ENCODE results near the gene FNDC11.
"Not testable (repeated sequence)": the region's sequence is repeated elsewhere in the genome, so short reads cannot be mapped to it uniquely, and the experiment has no call there.

FNDC11 gene

DNA sequence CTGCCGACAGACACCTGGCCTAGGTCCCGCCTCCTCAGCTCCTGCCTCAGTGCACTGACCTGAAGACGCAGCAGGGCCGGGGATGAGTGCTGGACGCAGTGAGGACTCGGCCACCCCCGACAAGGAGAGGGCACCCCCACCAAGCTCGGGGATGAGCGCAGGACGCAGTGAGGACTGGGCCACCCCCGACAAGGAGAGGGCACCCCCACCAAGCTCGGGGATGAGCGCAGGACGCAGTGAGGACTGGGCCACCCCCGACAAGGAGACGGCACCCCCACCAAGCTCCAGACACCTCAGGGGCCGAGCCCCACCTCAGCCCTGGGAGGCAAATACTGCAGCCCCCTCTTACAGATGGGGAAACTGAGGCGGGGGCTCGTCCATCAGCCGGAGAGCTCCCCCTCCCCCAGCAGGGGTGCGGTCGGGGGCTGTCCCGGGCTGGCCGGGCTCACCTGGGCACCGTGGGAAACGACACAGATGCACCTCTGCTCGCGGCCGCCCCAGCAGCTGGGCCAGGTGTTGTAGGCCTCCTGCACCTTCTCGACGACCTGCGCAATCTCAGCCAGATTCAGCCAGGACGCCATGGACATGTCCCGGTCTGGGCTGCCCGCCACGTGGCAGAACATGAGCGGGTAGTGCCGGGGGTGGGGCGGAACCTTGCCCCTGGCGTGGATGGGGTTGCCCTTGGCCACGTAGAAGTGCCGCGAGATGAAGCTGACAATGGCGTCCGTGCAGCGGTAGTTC is 12.6 kb downstream of the FNDC11 start:
- no peak for DNase-seq (ENCODE audit: low spot score)

DNA sequence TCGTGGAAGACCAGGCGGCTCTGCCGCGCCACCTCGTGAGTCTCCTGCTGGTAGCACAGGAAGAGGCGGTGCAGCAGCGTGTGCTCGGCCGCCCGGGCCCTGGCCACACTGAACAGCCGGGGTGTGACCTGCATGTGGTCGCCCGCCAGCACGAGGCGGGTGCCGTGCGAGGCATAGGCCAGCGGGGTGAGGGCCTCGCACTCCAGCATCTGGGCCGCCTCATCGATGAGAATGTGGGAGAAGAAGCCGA is 13.1 kb downstream of the FNDC11 start:
- DNase-seq (ENCODE audit: low spot score), result no peak

GRCh38 chr20:63567386-63568169 is 13.6 kb downstream of the FNDC11 start:
- DNase-seq (ENCODE audit: low spot score), result no peak

GRCh38 chr20:63568170-63568981 is 14.4 kb downstream of the FNDC11 start:
- DNase-seq (ENCODE audit: low spot score), result no peak

DNA sequence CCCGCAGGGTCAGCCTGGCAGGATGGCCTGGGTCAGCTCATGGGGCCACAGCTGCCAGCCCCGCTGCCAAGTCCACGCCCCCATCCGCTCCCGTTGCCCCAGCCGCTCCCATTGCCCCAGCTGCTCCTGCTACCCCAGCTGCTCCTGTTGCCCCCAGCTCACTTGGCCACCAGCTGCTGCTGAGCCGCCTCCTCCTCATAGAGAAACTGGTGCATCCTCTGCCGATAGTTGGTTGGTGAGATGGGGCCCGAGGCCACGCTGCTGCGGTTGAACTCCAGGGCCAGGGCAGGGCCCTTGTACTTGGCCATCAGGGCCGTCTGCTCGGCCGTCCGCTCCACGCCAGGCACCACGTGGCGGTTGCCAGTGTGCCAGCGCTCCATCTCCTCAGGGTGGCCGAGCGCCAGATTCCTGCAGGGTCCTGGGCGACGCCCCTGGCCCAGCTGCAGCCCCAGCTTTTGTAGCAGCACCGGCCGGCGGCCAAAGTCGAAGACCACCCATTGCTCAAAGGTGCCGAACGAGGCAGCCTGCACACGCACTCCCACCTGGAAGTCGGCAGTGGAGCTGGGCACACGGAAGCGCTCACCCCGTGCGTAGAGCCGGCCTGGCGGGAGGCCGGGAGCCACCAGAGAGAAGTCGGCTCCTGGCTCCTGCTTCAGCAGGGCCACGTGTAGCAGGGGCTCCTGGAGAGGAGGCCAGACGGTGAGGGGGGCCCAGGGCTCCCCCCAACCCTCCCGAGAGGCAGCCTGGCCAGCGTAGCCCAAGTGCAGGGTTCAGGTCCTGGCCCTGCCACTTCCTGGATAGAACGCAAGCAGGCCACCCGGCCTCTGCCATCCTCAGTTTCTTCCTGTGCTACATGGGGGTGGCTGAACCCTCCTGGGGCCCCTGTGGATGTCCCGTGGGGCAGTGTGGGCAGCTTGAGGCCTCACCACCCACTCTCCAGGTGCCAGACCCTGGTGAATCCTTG is 15.3 kb downstream of the FNDC11 start:
- no peak for DNase-seq (ENCODE audit: low spot score)

DNA sequence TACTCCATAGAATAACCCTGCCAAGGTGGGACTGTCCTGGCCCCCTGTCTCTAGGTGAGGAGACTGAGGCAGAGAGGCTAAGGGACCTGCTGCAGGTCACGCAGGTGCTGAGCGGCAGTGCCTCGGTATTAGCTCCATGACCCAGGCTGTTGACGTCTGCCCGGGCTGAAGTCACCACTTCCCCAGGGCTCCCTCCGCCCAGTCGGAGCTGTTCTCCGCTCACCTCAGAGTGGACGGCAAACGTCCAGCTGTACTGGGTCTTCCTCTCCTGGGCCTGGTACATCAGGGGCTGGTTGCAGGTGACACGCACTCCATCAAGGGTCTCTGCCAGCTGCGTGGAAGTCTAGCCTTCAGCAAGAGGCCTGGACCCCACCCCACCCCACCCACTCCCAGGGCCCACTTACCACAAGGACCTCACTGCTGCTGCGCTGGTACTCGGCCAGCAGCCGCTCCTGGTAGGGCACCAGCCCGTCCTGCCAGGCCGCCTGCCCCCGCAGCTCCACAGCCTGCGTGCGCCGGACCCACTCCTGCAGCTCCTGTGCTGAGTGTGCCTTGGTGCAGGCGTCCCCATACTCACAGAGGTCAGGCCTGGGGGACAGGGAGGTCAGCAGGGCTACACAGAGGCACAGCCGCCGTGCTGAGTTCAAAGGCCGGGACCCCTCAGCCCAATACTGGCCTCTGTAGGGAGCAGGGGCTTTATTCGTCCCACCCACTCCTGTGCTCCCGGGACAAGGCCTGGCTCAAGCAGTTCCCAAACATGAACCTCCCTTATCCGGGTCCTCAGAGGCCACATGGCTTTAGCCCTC is 16.5 kb downstream of the FNDC11 start:
- no peak for DNase-seq (ENCODE audit: low spot score)

DNA sequence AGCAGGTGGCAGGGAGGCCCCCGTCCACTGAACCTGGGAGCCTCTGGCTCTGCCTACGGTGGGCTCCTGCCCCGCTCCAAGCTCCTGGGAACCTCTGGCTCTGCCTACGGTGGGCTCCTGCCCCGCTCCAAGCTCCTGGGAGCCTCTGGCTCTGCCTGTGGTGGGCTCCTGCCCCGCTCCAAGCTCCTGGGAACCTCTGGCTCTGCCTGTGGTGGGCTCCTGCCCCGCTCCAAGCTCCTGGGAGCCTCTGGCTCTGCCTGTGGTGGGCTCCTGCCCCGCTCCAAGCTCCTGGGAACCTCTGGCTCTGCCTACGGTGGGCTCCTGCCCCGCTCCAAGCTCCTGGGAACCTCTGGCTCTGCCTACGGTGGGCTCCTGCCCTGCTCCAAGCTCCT is 17.1 kb downstream of the FNDC11 start:
- not testable (repeated sequence) for DNase-seq (ENCODE audit: low spot score)

DNA sequence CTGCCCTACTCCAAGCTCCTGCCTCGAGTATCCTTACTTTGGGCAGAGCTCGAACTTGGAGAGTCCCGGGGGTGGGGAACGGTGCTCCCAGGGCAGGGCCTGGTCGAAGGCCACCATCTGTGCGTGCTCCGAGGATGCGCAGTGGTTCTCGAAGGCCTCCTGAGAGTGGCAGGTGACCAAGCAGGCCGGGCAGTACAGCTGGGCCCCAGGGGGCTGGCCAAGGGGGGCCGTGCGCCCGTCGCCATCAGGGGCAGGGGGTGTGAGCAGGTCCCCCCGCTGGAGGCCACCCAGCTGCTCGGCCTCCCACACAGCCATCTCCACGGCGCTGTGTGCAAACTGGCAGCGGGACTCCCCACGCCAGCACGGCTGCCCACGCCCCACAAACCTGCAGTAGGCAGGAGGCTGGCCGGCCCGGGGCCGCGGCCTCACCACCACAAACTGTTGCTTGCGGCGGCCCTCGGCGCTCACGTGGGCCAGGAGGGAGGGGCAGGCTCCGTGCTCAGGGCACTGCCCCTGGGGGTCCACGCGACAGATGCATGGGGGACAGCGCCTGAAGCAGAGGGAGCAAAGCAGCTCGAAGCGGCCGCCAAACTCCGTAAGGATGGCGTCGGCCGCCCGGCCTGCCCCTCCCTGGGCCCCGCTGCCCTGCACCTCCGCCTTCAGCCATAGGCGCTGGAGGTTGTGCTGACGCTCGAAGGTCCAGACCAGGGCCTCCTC is 18.3 kb downstream of the FNDC11 start:
- DNase-seq (ENCODE audit: low spot score), result no peak

DNA sequence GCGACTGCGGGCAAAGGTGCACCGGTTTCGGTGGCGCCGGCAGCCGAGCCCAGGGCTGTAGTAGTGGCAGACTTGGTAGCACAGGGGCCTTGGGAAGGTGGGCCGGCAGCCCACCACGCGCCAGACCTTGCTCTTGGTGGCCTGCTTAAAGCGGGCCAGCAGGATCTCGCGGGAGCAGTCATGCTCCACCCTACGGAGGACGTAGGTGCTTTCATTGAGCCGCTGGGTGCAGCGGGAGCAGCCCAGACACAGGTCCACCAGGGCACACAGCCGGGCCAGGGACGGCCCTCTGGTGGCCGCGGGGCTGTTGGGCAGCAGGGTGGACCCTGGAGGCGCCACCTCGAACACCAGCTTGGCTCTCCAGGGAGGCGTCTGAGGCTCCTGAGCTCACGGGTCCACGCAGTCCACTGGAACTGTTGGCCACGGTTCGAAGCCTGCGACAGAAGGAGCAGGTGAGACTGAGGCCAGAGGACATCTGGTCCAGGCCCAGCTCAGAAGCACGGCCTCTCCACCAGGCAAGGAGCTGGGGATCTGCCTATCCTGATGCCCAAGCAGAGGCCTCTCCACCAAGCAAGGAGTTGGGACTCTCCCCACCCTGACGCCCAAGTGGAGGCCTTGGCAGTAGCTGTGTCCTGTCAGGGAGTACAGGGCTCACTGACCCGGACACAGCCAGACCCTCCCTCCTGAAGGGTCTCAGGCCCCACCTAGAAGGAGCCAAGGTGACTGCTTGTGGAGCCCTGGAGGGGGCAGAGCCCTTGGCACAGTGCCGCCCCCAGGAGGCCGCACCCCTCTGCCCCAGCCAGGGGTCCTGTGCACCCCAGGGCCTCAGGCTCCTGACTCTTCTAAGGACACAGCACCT is 19.1 kb downstream of the FNDC11 start:
- no peak for DNase-seq (ENCODE audit: low spot score)

DNA sequence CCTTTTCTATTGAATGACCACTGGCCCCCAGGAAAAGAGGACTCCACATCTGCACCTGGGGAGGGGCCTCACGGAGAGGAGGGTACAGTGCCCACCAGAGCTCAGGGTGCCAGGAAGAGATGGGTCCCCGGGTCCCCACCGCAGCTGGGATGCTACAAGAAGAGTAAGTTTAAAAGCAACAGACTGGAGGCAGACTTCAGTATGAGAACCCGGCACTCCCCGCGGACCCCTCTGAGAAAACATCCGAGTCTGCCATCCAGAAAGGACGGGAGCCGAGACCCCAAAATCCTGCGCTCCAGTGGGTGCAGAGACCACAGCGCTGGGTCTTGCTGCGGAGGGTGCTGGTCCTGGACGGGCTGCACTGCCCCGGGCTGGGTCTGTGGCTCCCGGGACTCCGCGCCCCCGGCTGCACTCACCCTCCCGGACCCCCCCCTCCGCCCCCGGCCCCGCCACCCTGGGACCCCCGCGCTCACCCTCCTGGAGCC is 19.7 kb downstream of the FNDC11 start:
- DNase-seq (ENCODE audit: low spot score), result no peak

DNA sequence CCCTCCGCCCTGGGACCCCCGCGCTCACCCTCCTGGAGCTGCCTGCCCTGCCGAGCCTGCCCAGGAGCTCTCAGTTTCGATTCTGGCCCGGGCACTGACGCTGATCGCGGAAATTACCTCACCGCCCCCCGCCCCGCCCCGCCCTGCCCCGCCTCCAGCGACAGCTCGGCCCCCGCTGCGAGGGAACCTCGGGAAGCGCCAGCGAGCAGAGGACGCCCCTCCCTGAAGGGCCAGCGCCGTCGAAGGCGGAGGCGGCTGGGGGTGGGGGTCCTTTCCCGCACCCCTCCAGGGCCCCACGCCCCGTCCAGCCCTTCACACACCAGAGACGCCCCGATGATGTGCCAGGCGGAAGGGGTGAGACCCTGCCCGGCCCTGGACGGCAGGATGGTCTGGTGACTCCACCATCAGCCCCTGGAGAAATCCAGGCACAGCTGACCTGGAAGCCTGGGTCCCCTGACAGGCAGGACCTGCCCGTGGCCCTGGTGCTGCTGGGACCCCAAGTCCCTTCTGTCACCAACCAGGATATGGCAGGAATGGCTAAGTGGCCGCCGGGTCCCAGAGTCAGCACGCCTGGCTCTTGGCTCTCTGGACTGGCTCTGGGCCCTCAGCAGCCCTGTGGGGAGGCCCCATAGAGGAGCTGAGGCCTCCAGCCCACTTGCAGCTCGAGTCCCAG is 20.3 kb downstream of the FNDC11 start, which contains the start of gene HELZ2:
TSS of gene HELZ2 (minus strand) at position 84 of the 673 bp plus-strand sequence. CDS start 1,854 bp downstream, outside the sequence.
- DNase-seq (ENCODE audit: low spot score), result peak; percentile 79

DNA sequence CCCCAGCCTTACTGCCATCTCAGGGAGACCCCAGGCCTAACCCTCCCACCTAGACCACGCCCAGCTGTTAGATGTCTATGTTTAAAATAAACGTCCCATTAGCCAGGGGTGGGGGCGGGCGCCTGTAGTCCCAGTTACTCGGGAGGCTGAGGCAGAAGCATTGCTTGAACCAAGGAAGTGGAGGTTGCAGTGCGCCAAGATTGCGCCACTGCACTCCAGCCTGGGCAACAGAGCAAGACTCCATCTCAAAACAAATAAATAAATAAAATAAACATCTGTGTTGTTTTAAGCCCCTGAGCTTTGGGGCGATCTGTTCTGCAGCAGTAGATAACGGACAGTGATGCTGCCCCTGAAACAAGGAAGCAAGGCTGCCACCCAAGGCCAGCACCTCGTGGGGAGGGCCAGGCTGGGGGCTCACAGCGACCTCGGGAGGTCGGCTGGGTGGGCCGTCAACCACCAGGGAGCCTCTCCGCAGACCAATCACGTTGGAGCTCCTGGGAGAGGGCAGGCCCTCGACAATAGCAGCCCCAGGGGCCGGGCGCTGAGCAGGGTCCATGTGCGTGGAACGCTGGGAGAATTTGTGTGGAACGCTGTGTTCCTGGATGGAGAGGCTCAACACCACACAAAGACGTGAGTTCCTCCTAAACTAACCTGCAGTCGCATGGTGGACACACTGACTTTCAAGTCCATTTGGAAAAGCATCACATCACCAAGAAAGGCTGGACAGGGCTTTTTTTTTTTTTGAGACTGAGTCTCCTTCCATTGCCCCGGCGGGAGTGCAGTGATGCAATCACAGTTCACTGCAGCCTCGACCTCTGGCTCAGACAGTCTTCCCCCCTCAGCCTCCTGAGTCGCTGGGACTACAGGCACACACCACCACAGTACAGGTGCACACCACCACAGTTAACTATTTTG is 21.1 kb downstream of the FNDC11 start:
- no peak for DNase-seq (ENCODE audit: low spot score)

GRCh38 chr20:63576311-63576710 is 22.4 kb downstream of the FNDC11 start:
- DNase-seq (ENCODE audit: low spot score), result no peak

- DNase-seq (ENCODE audit: low spot score), result no peak
These were observed 23.4 kb downstream of the FNDC11 start for GRCh38 chr20:63577317-63577894.

DNA sequence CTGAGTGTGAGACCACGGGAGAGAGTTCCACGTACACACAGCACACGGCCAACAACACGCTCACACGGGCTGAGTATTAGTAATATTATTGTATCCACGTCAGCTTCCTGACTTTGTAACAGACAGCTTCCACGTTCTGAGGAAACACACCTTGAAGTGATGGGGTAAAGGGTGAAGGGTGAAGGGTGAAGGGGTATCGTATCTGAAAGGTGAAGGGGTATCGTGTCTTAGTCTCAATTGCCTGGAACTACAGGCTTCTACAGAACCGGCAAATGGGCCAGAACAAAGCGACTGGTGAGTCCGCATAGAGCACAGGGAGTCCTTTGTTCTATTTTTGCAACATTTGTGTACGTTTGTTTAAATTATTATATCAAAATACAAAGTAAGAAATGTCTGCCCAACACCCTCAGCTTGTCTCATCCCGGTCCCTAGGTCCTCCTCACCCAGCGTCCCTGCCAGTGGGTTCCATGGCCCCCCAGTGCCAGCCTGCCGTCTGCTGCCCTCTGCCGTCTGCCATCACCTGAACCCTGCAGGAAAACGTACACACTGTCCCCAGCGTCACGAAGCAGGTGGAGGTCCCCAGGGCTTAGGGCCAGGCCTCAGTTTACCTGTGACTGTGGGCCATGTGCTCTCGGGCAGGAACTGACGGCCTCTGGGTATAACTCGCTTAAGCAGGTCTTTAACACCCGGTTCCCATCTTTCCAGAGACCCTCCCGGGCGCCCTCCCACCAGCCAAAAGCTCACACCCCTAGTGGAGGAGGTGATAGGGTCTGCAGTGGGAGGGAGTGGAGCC is 24.5 kb downstream of the FNDC11 start:
- DNase-seq (ENCODE audit: low spot score), result no peak

DNA sequence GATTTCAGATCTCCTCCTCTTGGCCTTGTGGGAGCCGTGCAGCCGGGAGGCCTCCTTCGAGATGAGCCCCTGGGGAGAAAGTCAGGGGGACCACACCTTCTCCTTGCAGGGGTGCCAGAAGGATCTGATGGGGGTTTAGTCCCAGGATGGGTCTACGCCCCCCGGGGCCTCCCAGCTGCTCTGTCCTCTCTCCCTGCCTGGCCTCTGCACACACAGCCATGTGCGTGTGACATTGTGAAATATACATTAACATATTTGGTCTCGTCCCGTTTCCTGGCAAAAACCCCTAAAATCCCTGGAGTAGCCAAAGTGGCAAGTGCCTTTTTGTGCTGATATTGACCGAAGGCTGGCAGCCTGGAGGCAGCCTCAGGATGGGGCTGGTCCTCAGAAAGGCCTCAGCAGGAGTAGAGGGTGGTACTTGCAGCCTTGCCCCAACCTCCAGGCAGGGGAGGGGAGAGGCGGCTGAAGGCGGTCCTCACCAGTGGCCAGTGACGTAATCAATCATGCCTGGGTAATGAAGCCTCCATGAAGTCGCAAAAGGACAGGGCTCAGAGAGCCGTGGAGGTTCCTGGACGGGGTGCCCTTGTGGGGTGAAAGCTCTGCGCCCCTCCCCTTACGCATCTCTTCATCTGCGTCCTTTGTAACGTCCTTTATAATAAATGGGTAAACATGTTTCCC is 25.2 kb downstream of the FNDC11 start:
- DNase-seq (ENCODE audit: low spot score), result no peak

All from D341Med (cell line).